Measurements from ENCODE around the gene MEI1.
"Not testable (repeated sequence)": the region's sequence is repeated elsewhere in the genome, so short reads cannot be mapped to it uniquely, and the experiment has no call there.

Gene MEI1

GRCh38 chr22:41681616-41682015, 17.7 kb upstream of the MEI1 start:
- DNase-seq (ENCODE audit: low read depth, low spot score), result no peak
- in situ Hi-C loops (cut with HindIII; ENCODE audit: low sequenced_read_pairs), result no loop called here
- TF ChIP-seq CTCF (IDR thresholded peaks at IDR 0.05; ENCODE audit: low read depth, low read length), result no peak
- peak overlapping the region; percentile 77 for H3K4me3 ChIP-seq (ENCODE audit: low read depth, low read length)

- no peak for TF ChIP-seq CTCF (IDR thresholded peaks at IDR 0.05; ENCODE audit: low read depth, low read length)
- H3K4me3 ChIP-seq (ENCODE audit: low read depth, low read length), result peak overlapping the region; percentile 77
- in situ Hi-C loops (cut with HindIII; ENCODE audit: low sequenced_read_pairs), result no loop called here
- peak; percentile 88 for DNase-seq (ENCODE audit: low read depth, low spot score)
These were observed 17.1 kb upstream of the MEI1 start for GRCh38 chr22:41682033-41682807.

- TF ChIP-seq CTCF (IDR thresholded peaks at IDR 0.05; ENCODE audit: low read depth, low read length), result no peak
- in situ Hi-C loops (cut with HindIII; ENCODE audit: low sequenced_read_pairs), result no loop called here
- peak overlapping the region; percentile 77 for H3K4me3 ChIP-seq (ENCODE audit: low read depth, low read length)
- DNase-seq (ENCODE audit: low read depth, low spot score), result no peak
These were observed 16.3 kb upstream of the MEI1 start for GRCh38 chr22:41683052-41683451.

- no peak overlapping the region for H3K4me3 ChIP-seq (ENCODE audit: low read depth, low read length)
- no peak for DNase-seq (ENCODE audit: low read depth, low spot score)
- TF ChIP-seq CTCF (IDR thresholded peaks at IDR 0.05; ENCODE audit: low read depth, low read length), result no peak
- in situ Hi-C loops (cut with HindIII; ENCODE audit: low sequenced_read_pairs), result no loop called here
These were observed 15.7 kb upstream of the MEI1 start for GRCh38 chr22:41683616-41684015.

- no peak for DNase-seq (ENCODE audit: low read depth, low spot score)
- in situ Hi-C loops (cut with HindIII; ENCODE audit: low sequenced_read_pairs), result no loop called here
- H3K4me3 ChIP-seq (ENCODE audit: low read depth, low read length), result no peak overlapping the region
- no peak for TF ChIP-seq CTCF (IDR thresholded peaks at IDR 0.05; ENCODE audit: low read depth, low read length)
These were observed 15.1 kb upstream of the MEI1 start for GRCh38 chr22:41684194-41684593.

- DNase-seq (ENCODE audit: low read depth, low spot score); H3K4me3 ChIP-seq (ENCODE audit: low read depth, low read length); in situ Hi-C loops (cut with HindIII; ENCODE audit: low sequenced_read_pairs): not testable (repeated sequence)
These were observed 12.4 kb upstream of the MEI1 start for GRCh38 chr22:41686890-41687289.

- peak; percentile 32 for DNase-seq (ENCODE audit: low read depth, low spot score)
- in situ Hi-C loops (cut with HindIII; ENCODE audit: low sequenced_read_pairs), result no loop called here
- peak overlapping the region; percentile 87 for H3K4me3 ChIP-seq (ENCODE audit: low read depth, low read length)
- TF ChIP-seq CTCF (IDR thresholded peaks at IDR 0.05; ENCODE audit: low read depth, low read length), result no peak
These were observed 11.4 kb upstream of the MEI1 start for GRCh38 chr22:41687901-41688364.
